GM13976 (cell line): ENCODE measurements around the gene NT5C3B.

Experiments used
- DNase-seq: peaks from one replicate; pipeline ENCODE4 v3.0.0; 2012; ENCODE audit warnings: low spot score
- in situ Hi-C: fragments of 300-500 bp; cut with MboI; formaldehyde crosslinking; loops from one replicate; pipeline ENCODE4 v1.12.0; 2022; ENCODE audit warnings: low sequenced_read_pairs, mixed read lengths, inconsistent platforms; ENCODE audit not compliant: unreplicated experiment
- TF ChIP-seq, protein P1 (sequence below): IDR thresholded peaks from 2 replicates; pipeline ENCODE4 v1.5.1; 2012; ENCODE audit warnings: borderline replicate concordance, mild to moderate bottlenecking; ENCODE audit not compliant: insufficient read depth; ENCODE audit errors: extremely low read depth, missing control alignments, control extremely low read depth

Gene NT5C3B

DNA sequence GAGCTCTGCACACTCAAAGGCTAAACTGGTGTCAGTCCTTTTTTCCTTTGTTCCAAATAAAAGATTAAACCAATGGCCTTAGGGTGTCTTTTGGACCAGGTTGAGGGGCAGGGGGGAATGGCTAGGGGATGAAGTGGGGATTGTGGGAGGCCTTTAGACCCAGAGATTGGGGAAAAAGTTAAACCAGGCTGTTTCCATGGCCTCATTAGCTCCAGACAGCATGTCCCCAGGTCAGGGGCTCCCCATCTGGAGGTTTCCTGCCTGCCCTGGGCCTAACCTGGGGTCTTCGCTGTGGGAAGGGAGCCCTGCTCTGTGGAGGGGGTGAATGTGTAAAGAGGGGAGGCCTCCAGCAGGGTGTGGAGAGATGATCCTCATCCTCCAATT lies 12.9 kb downstream of the NT5C3B start:
- TF ChIP-seq, protein P1, sequence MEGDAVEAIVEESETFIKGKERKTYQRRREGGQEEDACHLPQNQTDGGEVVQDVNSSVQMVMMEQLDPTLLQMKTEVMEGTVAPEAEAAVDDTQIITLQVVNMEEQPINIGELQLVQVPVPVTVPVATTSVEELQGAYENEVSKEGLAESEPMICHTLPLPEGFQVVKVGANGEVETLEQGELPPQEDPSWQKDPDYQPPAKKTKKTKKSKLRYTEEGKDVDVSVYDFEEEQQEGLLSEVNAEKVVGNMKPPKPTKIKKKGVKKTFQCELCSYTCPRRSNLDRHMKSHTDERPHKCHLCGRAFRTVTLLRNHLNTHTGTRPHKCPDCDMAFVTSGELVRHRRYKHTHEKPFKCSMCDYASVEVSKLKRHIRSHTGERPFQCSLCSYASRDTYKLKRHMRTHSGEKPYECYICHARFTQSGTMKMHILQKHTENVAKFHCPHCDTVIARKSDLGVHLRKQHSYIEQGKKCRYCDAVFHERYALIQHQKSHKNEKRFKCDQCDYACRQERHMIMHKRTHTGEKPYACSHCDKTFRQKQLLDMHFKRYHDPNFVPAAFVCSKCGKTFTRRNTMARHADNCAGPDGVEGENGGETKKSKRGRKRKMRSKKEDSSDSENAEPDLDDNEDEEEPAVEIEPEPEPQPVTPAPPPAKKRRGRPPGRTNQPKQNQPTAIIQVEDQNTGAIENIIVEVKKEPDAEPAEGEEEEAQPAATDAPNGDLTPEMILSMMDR = no peak
- no peak for DNase-seq
- in situ Hi-C loops = no loop called here

DNA sequence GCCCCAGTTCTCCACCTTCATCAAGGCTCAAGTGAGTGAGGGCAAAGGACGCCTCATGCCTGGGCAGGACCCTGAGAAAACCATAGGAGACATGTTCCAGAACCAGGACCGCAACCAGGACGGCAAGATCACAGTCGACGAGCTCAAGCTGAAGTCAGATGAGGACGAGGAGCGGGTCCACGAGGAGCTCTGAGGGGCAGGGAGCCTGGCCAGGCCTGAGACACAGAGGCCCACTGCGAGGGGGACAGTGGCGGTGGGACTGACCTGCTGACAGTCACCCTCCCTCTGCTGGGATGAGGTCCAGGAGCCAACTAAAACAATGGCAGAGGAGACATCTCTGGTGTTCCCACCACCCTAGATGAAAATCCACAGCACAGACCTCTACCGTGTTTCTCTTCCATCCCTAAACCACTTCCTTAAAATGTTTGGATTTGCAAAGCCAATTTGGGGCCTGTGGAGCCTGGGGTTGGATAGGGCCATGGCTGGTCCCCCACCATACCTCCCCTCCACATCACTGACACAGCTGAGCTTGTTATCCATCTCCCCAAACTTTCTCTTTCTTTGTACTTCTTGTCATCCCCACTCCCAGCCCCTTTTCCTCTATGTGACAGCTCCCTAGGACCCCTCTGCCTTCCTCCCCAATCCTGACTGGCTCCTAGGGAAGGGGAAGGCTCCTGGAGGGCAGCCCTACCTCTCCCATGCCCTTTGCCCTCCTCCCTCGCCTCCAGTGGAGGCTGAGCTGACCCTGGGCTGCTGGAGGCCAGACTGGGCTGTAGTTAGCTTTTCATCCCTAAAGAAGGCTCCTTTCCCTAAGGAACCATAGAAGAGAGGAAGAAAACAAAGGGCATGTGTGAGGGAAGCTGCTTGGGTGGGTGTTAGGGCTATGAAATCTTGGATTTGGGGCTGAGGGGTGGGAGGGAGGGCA lies 13.6 kb downstream of the NT5C3B start:
- DNase-seq = no peak
- in situ Hi-C loops = no loop called here
- TF ChIP-seq, protein P1 = no peak

DNA sequence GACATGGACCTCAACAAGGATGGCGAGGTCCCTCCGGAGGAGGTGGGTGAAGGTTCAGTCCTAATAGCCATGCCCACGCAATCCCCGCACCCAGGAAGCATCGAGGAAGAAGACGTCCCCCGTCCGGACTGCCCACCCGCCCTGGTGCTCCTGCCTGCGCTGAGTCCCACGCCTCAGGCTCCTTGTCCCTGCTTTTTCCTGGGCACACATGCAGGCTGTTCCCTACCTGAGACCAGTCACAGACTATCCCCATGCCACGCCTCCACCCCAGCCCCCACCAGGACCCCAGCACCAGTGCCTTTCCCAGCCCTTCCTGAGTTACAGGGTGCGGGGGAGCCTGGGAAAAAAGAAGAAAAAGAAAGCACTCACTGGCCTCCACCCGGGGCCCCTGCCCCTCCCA lies 14.3 kb downstream of the NT5C3B start:
- DNase-seq = no peak
- in situ Hi-C loops = no loop called here

DNA sequence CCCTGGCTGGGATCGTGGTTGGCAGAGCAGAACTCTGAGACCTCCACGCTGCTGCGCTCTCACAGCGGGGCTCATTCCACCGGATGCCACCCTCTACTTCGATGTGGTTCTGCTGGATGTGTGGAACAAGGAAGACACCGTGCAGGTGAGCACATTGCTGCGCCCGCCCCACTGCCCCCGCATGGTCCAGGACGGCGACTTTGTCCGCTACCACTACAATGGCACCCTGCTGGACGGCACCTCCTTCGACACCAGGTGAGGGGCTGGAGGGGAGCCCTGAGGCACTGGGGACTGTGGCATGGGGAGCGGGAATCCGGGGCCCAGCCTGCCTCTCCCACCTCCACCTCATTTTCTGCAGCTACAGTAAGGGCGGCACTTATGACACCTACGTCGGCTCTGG lies 18.0 kb downstream of the NT5C3B start:
- no peak for DNase-seq
- TF ChIP-seq, protein P1 = no peak
- in situ Hi-C loops = no loop called here

More for the DNA sequence above, 14.3 kb downstream of the NT5C3B start:
- TF ChIP-seq, protein P1 = no peak

DNA sequence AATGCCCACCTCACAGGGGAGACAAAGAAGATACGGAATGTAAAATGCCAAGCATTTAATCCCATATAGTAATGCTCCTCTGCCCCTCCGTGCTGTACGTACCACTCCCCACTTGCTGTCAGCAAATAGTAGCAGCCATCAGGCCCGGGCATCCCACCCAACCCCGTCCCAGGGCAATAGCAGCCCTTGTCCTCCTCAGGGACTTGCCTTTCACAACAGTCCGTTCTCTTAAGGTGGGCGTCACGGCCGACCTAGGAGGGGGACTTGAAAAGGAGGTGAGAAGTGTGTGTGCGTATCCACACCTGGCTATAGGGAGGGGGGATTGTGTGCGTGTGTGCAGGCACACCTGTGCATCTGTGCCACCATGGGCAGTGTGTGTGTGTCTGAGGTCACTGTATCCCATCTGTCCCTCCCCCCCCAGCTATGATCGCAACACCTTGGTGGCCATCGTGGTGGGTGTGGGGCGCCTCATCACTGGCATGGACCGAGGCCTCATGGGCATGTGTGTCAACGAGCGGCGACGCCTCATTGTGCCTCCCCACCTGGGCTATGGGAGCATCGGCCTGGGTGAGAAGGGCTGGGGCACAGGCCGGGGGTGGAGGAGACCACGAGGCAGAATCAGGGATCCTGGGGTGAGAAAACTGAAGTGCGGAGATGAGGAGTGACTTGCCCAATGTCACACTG lies 19.3 kb downstream of the NT5C3B start:
- no peak for DNase-seq
- in situ Hi-C loops = no loop called here
- TF ChIP-seq, protein P1 = no peak

DNA sequence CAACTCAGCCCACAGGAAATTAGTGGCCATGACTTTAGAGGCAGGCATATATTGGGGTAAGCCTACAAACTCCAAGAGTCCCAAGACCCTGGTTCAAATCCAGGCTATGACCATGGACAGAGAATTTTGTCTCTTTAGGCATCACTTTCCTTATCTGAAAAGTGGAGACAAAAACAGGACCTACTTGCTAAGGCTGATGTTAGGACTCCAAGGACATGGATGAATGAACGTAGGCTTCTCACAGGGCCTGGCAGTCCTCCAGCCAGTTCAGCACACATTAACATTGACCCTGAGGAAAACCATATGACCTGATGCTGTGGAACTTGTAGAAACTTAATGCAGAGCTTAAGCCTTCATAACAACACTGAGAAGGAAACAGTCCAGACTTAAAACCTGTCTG lies 21.8 kb downstream of the NT5C3B start:
- in situ Hi-C loops = no loop called here
- TF ChIP-seq, protein P1 = no peak
- no peak for DNase-seq
